SK-N-SH treated with all-trans-retinoic acid at 6 μM for 48 hours (cell line): ENCODE results near the gene SETD6.

Experiments
- ATAC-seq: fragments of 200-7000 bp; cut with Tn5 transposase; 3 replicates; pipeline ENCODE4 v1.9.1; 2020; ENCODE audit warnings: mild to moderate bottlenecking, moderate library complexity
- ARNTL ChIP-seq: fragments of 450-650 bp; formaldehyde crosslinking; IDR thresholded peaks from 2 replicates; pipeline ENCODE4 v1.5.0; 2020; ENCODE audit warnings: low read depth, mild to moderate bottlenecking, moderate library complexity, borderline replicate concordance
- BACH2 ChIP-seq: fragments of 250-450 bp; sonication (Bioruptor Pico); IDR thresholded peaks from 2 replicates; pipeline ENCODE4 v1.9.0; 2021; ENCODE audit warnings: mild to moderate bottlenecking, borderline replicate concordance
- CSDC2 ChIP-seq: fragments of 250-450 bp; sonication (Bioruptor Pico); IDR thresholded peaks from 2 replicates; pipeline ENCODE4 v1.5.0; 2020; ENCODE audit warnings: mild to moderate bottlenecking, moderate library complexity
- GLIS3 ChIP-seq: fragments of 250-450 bp; sonication (Bioruptor Pico); IDR thresholded peaks from 2 replicates; pipeline ENCODE4 v1.5.0; 2020; ENCODE audit warnings: mild to moderate bottlenecking, moderate library complexity
- ISL1 ChIP-seq: fragments of 250-450 bp; sonication (Bioruptor Pico); IDR thresholded peaks from 2 replicates; pipeline ENCODE4 v2.1.2; 2022; ENCODE audit warnings: mild to moderate bottlenecking, moderate library complexity
- OSR1 ChIP-seq: fragments of 250-450 bp; sonication (Bioruptor Pico); IDR thresholded peaks from 2 replicates; pipeline ENCODE4 v1.8.0; 2022; ENCODE audit warnings: moderate library complexity, mild to moderate bottlenecking, inconsistent platforms
- PATZ1 ChIP-seq: fragments of 250-450 bp; sonication (Bioruptor Pico); IDR thresholded peaks from 2 replicates; pipeline ENCODE4 v1.8.0; 2020; ENCODE audit warnings: mild to moderate bottlenecking, moderate library complexity, borderline replicate concordance
- RARB ChIP-seq: fragments of 250-450 bp; sonication (Bioruptor Pico); IDR thresholded peaks from 2 replicates; pipeline ENCODE4 v1.8.0; 2021; ENCODE audit warnings: mild to moderate bottlenecking, moderate library complexity
- SNAI2 ChIP-seq: fragments of 250-450 bp; sonication (Bioruptor Pico); IDR thresholded peaks from 2 replicates; pipeline ENCODE4 v1.5.0; 2020; ENCODE audit warnings: mild to moderate bottlenecking, moderate library complexity
- TCF4 ChIP-seq: fragments of 250-450 bp; sonication (Bioruptor Pico); IDR thresholded peaks from 2 replicates; pipeline ENCODE4 v1.8.0; 2021; ENCODE audit warnings: mild to moderate bottlenecking, moderate library complexity, borderline replicate concordance
- TSHZ2 ChIP-seq: fragments of 250-450 bp; sonication (Bioruptor Pico); IDR thresholded peaks from 2 replicates; pipeline ENCODE4 v1.5.0; 2020; ENCODE audit warnings: mild to moderate bottlenecking, moderate library complexity
- ZC3H10 ChIP-seq: fragments of 250-450 bp; sonication (Bioruptor Pico); IDR thresholded peaks from 2 replicates; pipeline ENCODE4 v1.5.1; 2021; ENCODE audit warnings: mild to moderate bottlenecking, moderate library complexity
- ZFP3 ChIP-seq: fragments of 250-450 bp; sonication (Bioruptor Pico); IDR thresholded peaks from 2 replicates; pipeline ENCODE4 v1.5.0; 2020; ENCODE audit warnings: mild to moderate bottlenecking, moderate library complexity
- ZFP30 ChIP-seq: fragments of 450-650 bp; formaldehyde crosslinking; IDR thresholded peaks from 2 replicates; pipeline ENCODE4 v1.5.0; 2022; ENCODE audit warnings: mild to moderate bottlenecking, moderate library complexity
- ZNF565 ChIP-seq: fragments of 450-650 bp; formaldehyde crosslinking; conservative IDR thresholded peaks from 2 replicates; pipeline ENCODE4 v1.5.0; 2020; ENCODE audit warnings: low read depth, mild to moderate bottlenecking, moderate library complexity
- ZNF70 ChIP-seq: fragments of 450-650 bp; formaldehyde crosslinking; IDR thresholded peaks from 2 replicates; pipeline ENCODE4 v1.5.0; 2020; ENCODE audit warnings: mild to moderate bottlenecking, moderate library complexity
- ZNF8 ChIP-seq: fragments of 450-650 bp; formaldehyde crosslinking; IDR thresholded peaks from 2 replicates; pipeline ENCODE4 v1.5.0; 2020; ENCODE audit warnings: mild to moderate bottlenecking, moderate library complexity
- TF ChIP-seq, protein P1 (sequence below): fragments of 250-450 bp; sonication (Bioruptor Pico); IDR thresholded peaks from 2 replicates; pipeline ENCODE4 v1.5.1; 2021; ENCODE audit warnings: mild to moderate bottlenecking, moderate library complexity
- TF ChIP-seq, protein P2 (sequence below): fragments of 250-450 bp; sonication (Bioruptor Pico); IDR thresholded peaks from 2 replicates; pipeline ENCODE4 v1.5.1; 2020; ENCODE audit warnings: low read depth, mild to moderate bottlenecking, moderate library complexity

The SETD6 gene

DNA sequence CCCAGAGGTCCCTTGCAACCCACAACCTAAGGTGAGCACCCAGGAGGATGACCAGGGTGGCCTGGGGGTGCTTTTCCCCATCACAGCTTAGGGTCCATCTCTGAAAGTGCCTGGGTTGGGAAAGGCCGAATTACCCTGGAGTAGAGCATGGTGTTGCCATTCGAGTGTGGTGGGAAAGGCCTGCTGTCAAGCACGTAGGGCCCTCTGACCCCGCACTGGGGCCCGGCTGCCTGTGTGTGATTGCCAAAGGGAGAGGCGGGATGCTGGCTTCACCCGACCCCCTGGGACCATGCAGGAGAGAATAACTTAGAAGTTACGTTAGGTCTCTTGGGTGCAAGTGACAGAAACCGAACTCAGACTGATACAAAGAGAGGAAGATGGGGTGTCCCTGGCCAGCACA lies 43.1 kb upstream of the SETD6 start (continued):
- TF ChIP-seq TSHZ2 (CRISPR knock-in tag) (no peak), ZFP30 (CRISPR knock-in tag) (no peak)

DNA sequence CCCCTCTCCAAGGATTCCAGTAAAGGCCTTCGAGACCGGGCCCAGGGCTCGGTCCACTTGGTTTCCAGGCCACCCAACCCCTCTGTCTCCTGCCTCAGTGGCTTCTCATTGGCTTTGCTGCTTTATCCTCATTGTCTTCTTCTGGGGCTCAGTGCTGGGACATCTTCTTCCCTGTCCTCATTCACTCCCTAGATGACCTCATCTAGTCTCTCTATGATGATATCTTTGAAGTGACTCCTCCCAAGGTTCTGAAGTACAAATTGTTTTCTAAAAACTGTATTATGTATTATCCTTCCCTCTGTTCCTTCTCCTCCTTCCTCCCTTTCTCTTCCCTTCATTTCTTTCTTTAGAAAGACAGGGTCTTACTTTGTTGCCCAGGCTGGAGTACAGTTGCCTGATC lies 42.5 kb upstream of the SETD6 start:
- no peak for TF ChIP-seq ZFP30 (CRISPR knock-in tag)
- no peak for TF ChIP-seq GLIS3 (CRISPR knock-in tag)
- no peak for TF ChIP-seq TCF4
- TF ChIP-seq BACH2 (CRISPR knock-in tag): no peak
- TF ChIP-seq RARB (CRISPR knock-in tag): no peak
- no peak for TF ChIP-seq PATZ1
- TF ChIP-seq, protein P1, sequence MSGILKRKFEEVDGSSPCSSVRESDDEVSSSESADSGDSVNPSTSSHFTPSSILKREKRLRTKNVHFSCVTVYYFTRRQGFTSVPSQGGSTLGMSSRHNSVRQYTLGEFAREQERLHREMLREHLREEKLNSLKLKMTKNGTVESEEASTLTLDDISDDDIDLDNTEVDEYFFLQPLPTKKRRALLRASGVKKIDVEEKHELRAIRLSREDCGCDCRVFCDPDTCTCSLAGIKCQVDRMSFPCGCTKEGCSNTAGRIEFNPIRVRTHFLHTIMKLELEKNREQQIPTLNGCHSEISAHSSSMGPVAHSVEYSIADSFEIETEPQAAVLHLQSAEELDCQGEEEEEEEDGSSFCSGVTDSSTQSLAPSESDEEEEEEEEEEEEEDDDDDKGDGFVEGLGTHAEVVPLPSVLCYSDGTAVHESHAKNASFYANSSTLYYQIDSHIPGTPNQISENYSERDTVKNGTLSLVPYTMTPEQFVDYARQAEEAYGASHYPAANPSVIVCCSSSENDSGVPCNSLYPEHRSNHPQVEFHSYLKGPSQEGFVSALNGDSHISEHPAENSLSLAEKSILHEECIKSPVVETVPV (CRISPR knock-in tag): no peak
- TF ChIP-seq, all 23 proteins: peak for 0
- ATAC-seq: no peak

DNA sequence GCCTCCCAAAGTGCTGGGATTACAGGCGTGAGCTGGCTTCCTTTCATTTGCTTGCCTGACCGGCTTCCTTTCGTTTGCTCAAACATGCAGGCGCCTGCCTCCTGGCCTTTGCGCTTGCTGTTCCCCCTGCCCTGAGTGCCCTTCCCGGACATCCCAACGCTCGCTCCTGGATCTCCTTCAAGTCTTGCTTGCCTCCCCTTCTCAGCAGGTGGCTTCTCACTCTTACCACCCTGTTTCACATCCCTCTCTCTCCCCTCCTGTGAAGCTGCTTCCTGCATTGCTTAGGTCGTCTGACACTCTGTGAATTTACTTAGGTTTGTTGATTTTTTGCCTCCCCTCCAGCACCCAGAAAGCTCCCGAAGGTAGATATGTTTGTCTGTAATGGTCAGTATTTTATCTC lies 41.0 kb upstream of the SETD6 start:
- ATAC-seq: no peak
- TF ChIP-seq SNAI2 (no peak), ZFP3 (CRISPR knock-in tag) (no peak), OSR1 (CRISPR knock-in tag) (no peak), CSDC2 (CRISPR knock-in tag) (no peak), RARB (CRISPR knock-in tag) (no peak), PATZ1 (no peak), BACH2 (CRISPR knock-in tag) (no peak), TCF4 (no peak), ARNTL (no peak), ZNF70 (no peak), ZNF565 (CRISPR knock-in tag) (no peak), ZC3H10 (no peak), ISL1 (no peak), ZNF8 (CRISPR knock-in tag) (no peak)
- TF ChIP-seq, protein P1 (CRISPR knock-in tag): no peak
- TF ChIP-seq, protein P2, sequence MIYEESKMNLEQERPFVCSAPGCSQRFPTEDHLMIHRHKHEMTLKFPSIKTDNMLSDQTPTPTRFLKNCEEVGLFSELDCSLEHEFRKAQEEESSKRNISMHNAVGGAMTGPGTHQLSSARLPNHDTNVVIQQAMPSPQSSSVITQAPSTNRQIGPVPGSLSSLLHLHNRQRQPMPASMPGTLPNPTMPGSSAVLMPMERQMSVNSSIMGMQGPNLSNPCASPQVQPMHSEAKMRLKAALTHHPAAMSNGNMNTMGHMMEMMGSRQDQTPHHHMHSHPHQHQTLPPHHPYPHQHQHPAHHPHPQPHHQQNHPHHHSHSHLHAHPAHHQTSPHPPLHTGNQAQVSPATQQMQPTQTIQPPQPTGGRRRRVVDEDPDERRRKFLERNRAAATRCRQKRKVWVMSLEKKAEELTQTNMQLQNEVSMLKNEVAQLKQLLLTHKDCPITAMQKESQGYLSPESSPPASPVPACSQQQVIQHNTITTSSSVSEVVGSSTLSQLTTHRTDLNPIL: no peak
